ENCODE measurements around the gene CFAP299.

DNA sequence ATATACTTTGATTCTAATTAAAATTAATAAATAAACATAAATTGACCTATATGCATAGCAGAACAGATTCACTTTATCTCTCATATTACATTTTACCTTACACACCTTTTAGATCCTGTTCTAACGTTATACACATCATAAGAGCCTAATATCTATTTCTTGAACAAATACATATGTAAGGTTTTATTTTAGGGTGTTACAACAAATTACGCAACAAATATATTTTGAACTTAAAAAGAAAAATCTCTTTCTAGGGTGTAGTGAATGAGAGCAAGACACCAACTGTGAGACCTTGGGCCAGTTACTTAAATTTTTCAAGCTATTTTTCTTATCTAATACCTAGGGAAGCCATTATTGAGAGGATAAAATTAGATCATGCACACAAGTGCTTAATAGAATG, 191.2 kb downstream of the CFAP299 start:
- TF ChIP-seq CTCF (IDR thresholded peaks at IDR 0.05; ENCODE audit: insufficient read depth, low read depth, low read length) (no peak), EZH2 (IDR thresholded peaks at IDR 0.05; ENCODE audit: insufficient read depth, low read length) (no peak)
